Progenitor cell of endocrine pancreas (in vitro differentiated cells): ENCODE data around the gene MYH16. TPM values are rescaled to one million over a fixed set of nuclear protein-coding genes. Genes with fewer than 3 reads are reported as not detected.
"Not testable (repeated sequence)": the region's sequence is repeated elsewhere in the genome, so short reads cannot be mapped to it uniquely, and the experiment has no call there.

Source experiments
- DNase-seq: peaks from one replicate; pipeline ENCODE4 v3.0.0; 2021; ENCODE audit warnings: low spot score; ENCODE audit not compliant: unreplicated experiment
- H3K27ac Mint-ChIP-seq: 2 replicates; pipeline ENCODE4 v1.8.0; 2021; ENCODE audit warnings: mild to moderate bottlenecking, moderate library complexity, mixed read lengths
- H3K27me3 Mint-ChIP-seq: 2 replicates; pipeline ENCODE4 v1.8.0; 2021; ENCODE audit warnings: mixed read lengths
- H3K36me3 Mint-ChIP-seq: 2 replicates; pipeline ENCODE4 v1.8.0; 2022; ENCODE audit warnings: mixed read lengths; ENCODE audit not compliant: insufficient read depth
- H3K4me1 Mint-ChIP-seq: 2 replicates; pipeline ENCODE4 v1.8.0; 2021; ENCODE audit warnings: low read depth, mixed read lengths
- H3K4me3 Mint-ChIP-seq: 2 replicates; pipeline ENCODE4 v1.8.0; 2021; ENCODE audit warnings: low read depth, mild to moderate bottlenecking, moderate library complexity, mixed read lengths
- H3K9me3 Mint-ChIP-seq: 2 replicates; pipeline ENCODE4 v1.8.0; 2021; ENCODE audit warnings: low read depth, mixed read lengths
- CTCF ChIP-seq: fragments of 200-600 bp; sonication (generic); IDR thresholded peaks from one replicate; pipeline ENCODE4 v1.5.0; 2021; ENCODE audit warnings: antibody characterized with exemption, mild to moderate bottlenecking; ENCODE audit not compliant: unreplicated experiment
- total RNA-seq: library from RNA; stranded (reverse); gene quantifications from 2 replicates; pipeline ENCODE4 v1.2.1, GENCODE V29; 2021

Gene MYH16
- total RNA-seq, 1 donor from 2014 or later: not detected

- H3K4me3 Mint-ChIP-seq: no peak overlapping the region
- no peak for DNase-seq
- H3K27me3 Mint-ChIP-seq: peaks cover 18% of the 10 kb centered on the region
- peaks cover 2% of the 10 kb centered on the region for H3K36me3 Mint-ChIP-seq
- H3K9me3 Mint-ChIP-seq: peaks cover 8% of the 10 kb centered on the region
- H3K4me1 Mint-ChIP-seq: peaks cover 11% of the 10 kb centered on the region
- no peak overlapping the region for H3K27ac Mint-ChIP-seq
- TF ChIP-seq CTCF: no peak
Measured at GRCh38 chr7:99268577-99268908, 4.1 kb upstream of the MYH16 start.

- peaks cover 8% of the 10 kb centered on the region for H3K9me3 Mint-ChIP-seq
- DNase-seq: no peak
- H3K4me1 Mint-ChIP-seq: peaks cover 7% of the 10 kb centered on the region
- no peak overlapping the region for H3K27ac Mint-ChIP-seq
- no peak overlapping the region for H3K4me3 Mint-ChIP-seq
- peaks cover 2% of the 10 kb centered on the region for H3K36me3 Mint-ChIP-seq
- H3K27me3 Mint-ChIP-seq: peaks cover 9% of the 10 kb centered on the region
- TF ChIP-seq CTCF: peak; percentile 9
Measured at GRCh38 chr7:99270702-99271101, 1.9 kb upstream of the MYH16 start.

- H3K36me3 Mint-ChIP-seq: not testable (repeated sequence)
Measured at GRCh38 chr7:99273561-99273960, 922 bp downstream of the MYH16 start.

GRCh38 chr7:99274908-99275307 lies 2.3 kb downstream of the MYH16 start:
- not testable (repeated sequence) for H3K4me3 Mint-ChIP-seq, DNase-seq, H3K27ac Mint-ChIP-seq, H3K36me3 Mint-ChIP-seq, H3K4me1 Mint-ChIP-seq, H3K9me3 Mint-ChIP-seq
- peaks cover 14% of the 10 kb centered on the region for H3K27me3 Mint-ChIP-seq

More at GRCh38 chr7:99273561-99273960, 922 bp downstream of the MYH16 start:
- not testable (repeated sequence) for H3K9me3 Mint-ChIP-seq, H3K4me3 Mint-ChIP-seq, DNase-seq, H3K4me1 Mint-ChIP-seq, H3K27ac Mint-ChIP-seq
- peaks cover 13% of the 10 kb centered on the region for H3K27me3 Mint-ChIP-seq

- H3K4me1 Mint-ChIP-seq: no peaks in the 10 kb centered on the region
- no peaks in the 10 kb centered on the region for H3K36me3 Mint-ChIP-seq
- H3K4me3 Mint-ChIP-seq: no peak overlapping the region
- no peaks in the 10 kb centered on the region for H3K9me3 Mint-ChIP-seq
- H3K27ac Mint-ChIP-seq: no peak overlapping the region
- TF ChIP-seq CTCF: no peak
- peaks cover 14% of the 10 kb centered on the region for H3K27me3 Mint-ChIP-seq
- DNase-seq: no peak
Measured at GRCh38 chr7:99275496-99275895, 2.9 kb downstream of the MYH16 start.

GRCh38 chr7:99278180-99278579 lies 5.5 kb downstream of the MYH16 start:
- Mint-ChIP-seq H3K27me3 (peaks cover 9% of the 10 kb centered on the region), H3K4me3 (no peak overlapping the region), H3K36me3 (no peaks in the 10 kb centered on the region), H3K4me1 (no peaks in the 10 kb centered on the region), H3K27ac (no peak overlapping the region), H3K9me3 (no peaks in the 10 kb centered on the region)
- no peak for TF ChIP-seq CTCF
- DNase-seq: no peak

- not testable (repeated sequence) for H3K27ac Mint-ChIP-seq, H3K4me1 Mint-ChIP-seq, DNase-seq, H3K36me3 Mint-ChIP-seq, H3K4me3 Mint-ChIP-seq, H3K9me3 Mint-ChIP-seq, H3K27me3 Mint-ChIP-seq
Measured at GRCh38 chr7:99284165-99284564, 11.5 kb downstream of the MYH16 start.
